LNCaP clone FGC (cell line): Measurements from ENCODE around the gene R3HCC1L.

Source experiments
- DNase-seq: peaks from one replicate; pipeline ENCODE4 v3.0.0-alpha.2; 2011; ENCODE audit warnings: low read depth
- H3K4me3 ChIP-seq: 2 replicates; pipeline ENCODE4 v1.5.1; 2011; ENCODE audit warnings: mild to moderate bottlenecking, low read depth, low read length, control low read depth
- TF ChIP-seq, protein P1 (sequence below): IDR thresholded peaks from 2 replicates; pipeline ENCODE4 v1.5.1; 2012; ENCODE audit warnings: mild to moderate bottlenecking; ENCODE audit not compliant: control insufficient read depth, insufficient read depth; ENCODE audit errors: extremely low read depth

Gene R3HCC1L

DNA sequence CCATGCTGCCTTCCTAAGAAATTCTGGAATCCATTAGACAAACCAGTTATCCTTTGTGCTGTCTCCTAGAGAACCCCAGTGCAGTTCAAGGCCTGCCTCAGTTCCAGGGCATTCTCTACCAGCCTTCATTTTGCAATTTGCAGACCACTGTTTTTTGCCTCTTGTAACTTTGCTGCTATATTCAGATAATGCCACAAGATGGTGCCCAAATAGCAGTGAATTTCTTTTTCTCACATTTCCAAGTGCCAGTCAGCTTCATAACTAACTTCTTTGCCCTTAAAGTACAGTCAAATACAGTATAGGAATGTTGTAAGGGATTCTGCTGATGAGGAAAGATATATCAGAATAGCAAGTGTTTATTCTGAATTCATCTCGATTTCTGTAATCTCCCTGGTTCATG, 108.4 kb downstream of the R3HCC1L start:
- TF ChIP-seq, protein P1, sequence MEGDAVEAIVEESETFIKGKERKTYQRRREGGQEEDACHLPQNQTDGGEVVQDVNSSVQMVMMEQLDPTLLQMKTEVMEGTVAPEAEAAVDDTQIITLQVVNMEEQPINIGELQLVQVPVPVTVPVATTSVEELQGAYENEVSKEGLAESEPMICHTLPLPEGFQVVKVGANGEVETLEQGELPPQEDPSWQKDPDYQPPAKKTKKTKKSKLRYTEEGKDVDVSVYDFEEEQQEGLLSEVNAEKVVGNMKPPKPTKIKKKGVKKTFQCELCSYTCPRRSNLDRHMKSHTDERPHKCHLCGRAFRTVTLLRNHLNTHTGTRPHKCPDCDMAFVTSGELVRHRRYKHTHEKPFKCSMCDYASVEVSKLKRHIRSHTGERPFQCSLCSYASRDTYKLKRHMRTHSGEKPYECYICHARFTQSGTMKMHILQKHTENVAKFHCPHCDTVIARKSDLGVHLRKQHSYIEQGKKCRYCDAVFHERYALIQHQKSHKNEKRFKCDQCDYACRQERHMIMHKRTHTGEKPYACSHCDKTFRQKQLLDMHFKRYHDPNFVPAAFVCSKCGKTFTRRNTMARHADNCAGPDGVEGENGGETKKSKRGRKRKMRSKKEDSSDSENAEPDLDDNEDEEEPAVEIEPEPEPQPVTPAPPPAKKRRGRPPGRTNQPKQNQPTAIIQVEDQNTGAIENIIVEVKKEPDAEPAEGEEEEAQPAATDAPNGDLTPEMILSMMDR: peak; percentile 66
- DNase-seq: no peak
- no peak overlapping the region for H3K4me3 ChIP-seq

GRCh38 chr10:98244141-98244540, 109.7 kb downstream of the R3HCC1L start:
- TF ChIP-seq, protein P1: no peak
- no peak for DNase-seq
- no peak overlapping the region for H3K4me3 ChIP-seq

DNA sequence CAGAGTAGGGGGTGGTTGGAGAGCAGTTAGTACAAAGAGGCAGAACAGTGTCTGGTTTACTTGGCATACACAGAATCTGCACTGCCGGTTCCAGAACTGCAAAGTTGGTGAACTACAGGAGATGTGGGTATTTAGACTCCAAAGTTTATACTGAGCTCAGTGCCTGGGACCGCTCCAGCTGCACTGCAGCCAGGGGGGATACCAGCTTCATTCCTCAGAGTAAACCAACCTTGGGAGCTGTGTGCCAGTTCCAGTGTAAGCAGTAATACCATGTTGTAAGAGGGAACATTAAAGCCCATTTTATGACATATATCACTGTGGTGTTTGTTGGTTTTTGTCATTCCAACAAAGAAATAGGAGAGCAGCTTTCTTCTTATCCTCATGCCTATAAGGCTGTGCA, 110.1 kb downstream of the R3HCC1L start:
- TF ChIP-seq, protein P1: no peak
- H3K4me3 ChIP-seq: no peak overlapping the region
- DNase-seq: no peak

DNA sequence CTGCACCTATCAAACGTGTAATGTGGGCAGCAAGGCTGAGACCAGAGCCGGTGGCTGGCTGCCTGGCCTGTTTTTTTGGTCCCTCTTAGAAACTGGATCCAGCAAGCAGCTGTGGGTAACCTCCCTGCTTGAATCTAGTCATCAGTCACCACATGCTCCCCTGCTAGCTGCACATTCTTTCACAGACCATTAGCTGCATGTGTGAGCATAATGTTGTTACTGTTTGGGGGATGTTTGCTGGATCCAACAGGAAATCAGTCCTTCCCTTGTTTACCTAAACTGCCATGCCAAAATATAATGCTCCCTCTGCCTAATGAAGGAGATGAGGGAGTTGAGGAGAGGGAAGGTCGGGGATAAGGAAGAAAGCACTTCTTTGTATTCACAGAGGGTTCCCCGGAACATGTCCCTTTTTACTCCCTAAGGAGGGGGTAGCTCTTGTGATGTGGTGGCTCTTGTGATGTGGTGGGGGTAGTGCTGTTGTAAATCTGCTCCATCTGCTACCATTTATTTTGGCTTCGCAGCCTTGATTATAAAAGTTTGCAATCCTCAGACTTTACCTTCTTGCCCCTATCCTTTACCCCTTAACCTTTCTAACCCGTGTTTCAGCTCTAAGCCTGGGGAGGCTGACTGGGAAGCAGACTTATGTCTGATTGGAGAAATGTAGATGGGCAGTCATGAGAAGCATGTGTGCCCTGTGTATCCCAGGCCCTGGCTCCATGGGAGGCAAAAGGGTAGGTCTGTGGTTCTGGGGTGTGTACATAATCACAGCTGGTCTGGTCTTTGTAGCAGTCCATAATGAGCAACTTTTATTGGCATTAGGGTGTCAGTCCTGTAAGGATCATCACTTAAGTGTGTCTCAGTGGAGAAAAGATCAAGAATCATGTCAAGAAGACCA, 112.7 kb downstream of the R3HCC1L start:
- TF ChIP-seq, protein P1: no peak
- H3K4me3 ChIP-seq: no peak overlapping the region
- DNase-seq: no peak

DNA sequence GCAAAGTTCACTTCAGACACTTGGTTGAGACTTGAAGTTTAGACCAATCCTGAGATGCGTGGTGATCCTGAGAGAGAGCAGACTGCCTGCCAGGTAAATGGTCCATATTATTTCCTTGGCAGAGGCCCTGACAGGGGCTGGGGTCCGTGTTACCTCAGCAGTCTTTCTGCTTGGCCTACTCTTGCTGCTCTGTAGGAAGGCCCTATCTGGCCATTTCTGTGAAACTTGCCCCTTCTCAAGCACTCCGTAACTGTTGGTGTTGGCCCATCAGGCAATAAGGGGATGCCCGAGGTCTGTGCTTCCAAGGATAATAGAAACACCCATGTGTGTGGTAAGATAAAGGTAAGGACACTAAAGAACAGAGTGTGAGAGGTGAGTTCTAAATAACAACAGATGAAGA, 113.6 kb downstream of the R3HCC1L start:
- H3K4me3 ChIP-seq: no peak overlapping the region
- DNase-seq: no peak
- TF ChIP-seq, protein P1: no peak

DNA sequence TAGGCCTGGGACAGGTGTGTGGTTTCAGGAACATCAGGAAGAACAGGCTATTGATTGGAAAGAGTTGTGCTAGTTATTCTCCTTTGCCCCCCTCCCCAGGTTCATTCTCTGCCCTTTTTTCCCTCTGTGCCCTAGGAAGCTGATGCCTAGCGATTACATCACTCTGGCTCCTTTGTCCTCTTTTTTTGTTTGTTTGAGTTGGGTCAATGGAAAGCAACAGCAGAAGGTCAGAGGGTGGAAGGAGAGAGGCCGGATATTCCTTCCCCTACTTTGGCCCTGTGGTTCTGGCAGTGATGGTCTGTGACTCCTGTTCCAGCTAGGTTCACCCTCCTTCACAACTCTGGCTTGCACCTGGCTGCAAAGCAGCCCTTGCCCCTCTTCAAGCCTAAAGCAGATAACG, 114.7 kb downstream of the R3HCC1L start:
- H3K4me3 ChIP-seq: no peak overlapping the region
- DNase-seq: no peak
- TF ChIP-seq, protein P1: no peak

GRCh38 chr10:98251399-98251798, 116.9 kb downstream of the R3HCC1L start:
- no peak overlapping the region for H3K4me3 ChIP-seq
- TF ChIP-seq, protein P1: no peak
- DNase-seq: no peak
